ENCODE data around the gene ABLIM2. TPM values are rescaled to one million over a fixed set of nuclear protein-coding genes. Genes with fewer than 3 reads are reported as not detected.

The ABLIM2 gene
- total and polyA plus RNA-seq, 7 experiments from 2014 or later = 0.22 to 5.8 (median 3.1) TPM

- Mint-ChIP-seq H3K4me1 (peaks cover 0 to 5% (median 0%) of the 10 kb centered on the region in 7 donors), H3K9me3 (no peaks in the 10 kb centered on the region), H3K4me3 (no peak overlapping the region), H3K27me3 (peaks cover 0 to 18% (median 0%) of the 10 kb centered on the region in 5 donors), H3K36me3 (peaks cover 0 to 3% (median 0%) of the 10 kb centered on the region in 5 donors), H3K27ac (no peak overlapping the region)
- POLR2A ChIA-PET = no interaction called here
- Histone ChIP-seq H3K4me3 (ENCODE audit: low read length) (no peak overlapping the region), H3K27ac (ENCODE audit: low read depth, low read length) (no peak overlapping the region), H3K27me3 (ENCODE audit: control insufficient read depth in 2 of 2, insufficient read depth in 2 of 2, low read length in 2 of 2) (no peaks in the 10 kb centered on the region), H3K4me1 (ENCODE audit: control insufficient read depth in 2 of 2, insufficient read depth in 2 of 2, low read length in 2 of 2) (no peaks in the 10 kb centered on the region), H3K9me3 (ENCODE audit: control insufficient read depth in 2 of 3, low read length in 3 of 3) (no peaks in the 10 kb centered on the region), H3K36me3 (ENCODE audit: control insufficient read depth in 2 of 3, insufficient read depth in 3 of 3, low read length in 3 of 3) (no peaks in the 10 kb centered on the region)
- CTCF ChIA-PET = no interaction called here
- no peak for DNase-seq
- intact Hi-C loops (cut with micrococcal nuclease) = no loop called here
- ATAC-seq = no peak
These were observed 143.1 kb downstream of the ABLIM2 start for GRCh38 chr4:8015512-8015911.

GRCh38 chr4:8013976-8014726 lies 144.5 kb downstream of the ABLIM2 start:
- ChIA-PET CTCF (interaction anchor here (1.3 kb wide), 1 partner anchor 253 kb away, joined by 3 read pairs; no protein-coding TSS in a partner anchor), POLR2A (no interaction called here)
- Histone ChIP-seq H3K27ac (ENCODE audit: low read depth, low read length) (no peak overlapping the region), H3K9me3 (ENCODE audit: control insufficient read depth in 2 of 3, low read length in 3 of 3) (no peaks in the 10 kb centered on the region), H3K4me1 (ENCODE audit: control insufficient read depth in 2 of 2, insufficient read depth in 2 of 2, low read length in 2 of 2) (no peaks in the 10 kb centered on the region), H3K36me3 (ENCODE audit: control insufficient read depth in 2 of 3, insufficient read depth in 3 of 3, low read length in 3 of 3) (no peaks in the 10 kb centered on the region), H3K4me3 (ENCODE audit: low read length) (no peak overlapping the region), H3K27me3 (ENCODE audit: control insufficient read depth in 2 of 2, insufficient read depth in 2 of 2, low read length in 2 of 2) (no peaks in the 10 kb centered on the region)
- peaks cover 0 to under 1% (median 0%) of the 10 kb centered on the region in 7 donors for H3K4me1 Mint-ChIP-seq
- H3K9me3 Mint-ChIP-seq = no peaks in the 10 kb centered on the region
- no peak for ATAC-seq
- no peak for DNase-seq
- intact Hi-C loops (cut with micrococcal nuclease) = no loop called here
- H3K36me3 Mint-ChIP-seq = peaks cover 0 to 3% (median 0%) of the 10 kb centered on the region in 5 donors
- peaks cover 0 to 12% (median 0%) of the 10 kb centered on the region in 5 donors for H3K27me3 Mint-ChIP-seq
- H3K27ac Mint-ChIP-seq = peak overlapping the region in 1 of 9 donors; percentile 42
- H3K4me3 Mint-ChIP-seq = no peak overlapping the region

DNA sequence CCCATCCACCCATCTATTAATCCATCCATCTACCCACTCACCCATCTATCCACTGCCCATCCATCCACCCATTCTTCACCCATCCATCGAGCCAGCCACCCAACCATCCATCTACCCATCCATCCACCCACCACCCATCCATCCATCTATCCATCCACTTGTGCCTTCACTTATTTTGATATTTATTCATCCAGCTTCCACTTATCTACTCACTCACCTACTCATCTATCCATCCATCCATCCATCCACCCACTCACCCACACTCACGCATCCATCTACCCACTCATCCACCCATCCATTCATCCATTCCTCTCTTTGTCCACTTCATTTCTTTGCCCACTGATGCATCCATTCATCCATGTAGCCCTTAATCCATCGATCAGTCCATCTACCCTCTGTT lies 146.1 kb downstream of the ABLIM2 start:
- Mint-ChIP-seq H3K4me1 (no peaks in the 10 kb centered on the region), H3K27ac (peak overlapping the region in 1 of 9 donors; percentile 2), H3K9me3 (no peaks in the 10 kb centered on the region), H3K36me3 (no peaks in the 10 kb centered on the region), H3K27me3 (peaks cover 0 to 10% (median 0%) of the 10 kb centered on the region in 5 donors), H3K4me3 (no peak overlapping the region)
- CTCF ChIA-PET = no interaction called here
- ATAC-seq (no peak), DNase-seq (no peak)
- Histone ChIP-seq H3K9me3 (ENCODE audit: control insufficient read depth in 2 of 3, low read length in 3 of 3) (no peaks in the 10 kb centered on the region), H3K27ac (ENCODE audit: low read depth, low read length) (no peak overlapping the region), H3K36me3 (ENCODE audit: control insufficient read depth in 2 of 3, insufficient read depth in 3 of 3, low read length in 3 of 3) (no peaks in the 10 kb centered on the region), H3K4me1 (ENCODE audit: control insufficient read depth in 2 of 2, insufficient read depth in 2 of 2, low read length in 2 of 2) (no peaks in the 10 kb centered on the region), H3K4me3 (ENCODE audit: low read length) (no peak overlapping the region), H3K27me3 (ENCODE audit: control insufficient read depth in 2 of 2, insufficient read depth in 2 of 2, low read length in 2 of 2) (no peaks in the 10 kb centered on the region)
- POLR2A ChIA-PET = no interaction called here
- intact Hi-C loops (cut with micrococcal nuclease) = no loop called here

DNA sequence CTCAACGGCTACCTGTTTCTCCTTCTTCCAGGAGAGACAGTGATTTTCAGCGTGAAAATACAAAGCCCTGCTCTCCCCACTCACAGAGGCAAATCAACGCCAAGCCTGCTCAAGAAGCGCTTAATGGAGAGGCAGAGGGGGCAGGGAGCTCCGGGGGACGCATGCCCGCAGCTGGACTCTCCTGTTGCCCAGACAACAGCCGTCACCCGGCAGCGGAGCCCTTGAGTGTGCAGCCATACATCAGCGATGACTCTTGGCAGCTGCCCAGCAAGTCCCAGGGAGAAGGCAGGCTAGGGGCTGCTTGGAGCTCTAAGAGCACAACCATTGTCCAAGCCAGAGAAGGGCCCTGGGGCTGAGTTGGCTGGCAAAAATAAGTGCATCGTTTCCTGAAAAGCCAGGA lies 148.0 kb downstream of the ABLIM2 start:
- no peak overlapping the region for H3K27ac Mint-ChIP-seq
- DNase-seq = no peak
- Histone ChIP-seq H3K36me3 (ENCODE audit: control insufficient read depth in 2 of 3, insufficient read depth in 3 of 3, low read length in 3 of 3) (no peaks in the 10 kb centered on the region), H3K4me3 (ENCODE audit: low read length) (no peak overlapping the region), H3K9me3 (ENCODE audit: control insufficient read depth in 2 of 3, low read length in 3 of 3) (no peaks in the 10 kb centered on the region), H3K27me3 (ENCODE audit: control insufficient read depth in 2 of 2, insufficient read depth in 2 of 2, low read length in 2 of 2) (no peaks in the 10 kb centered on the region), H3K4me1 (ENCODE audit: control insufficient read depth in 2 of 2, insufficient read depth in 2 of 2, low read length in 2 of 2) (no peaks in the 10 kb centered on the region), H3K27ac (ENCODE audit: low read depth, low read length) (no peak overlapping the region)
- ChIA-PET CTCF (no interaction called here), POLR2A (no interaction called here)
- H3K9me3 Mint-ChIP-seq = no peaks in the 10 kb centered on the region
- intact Hi-C loops (cut with micrococcal nuclease) = no loop called here
- no peaks in the 10 kb centered on the region for H3K4me1 Mint-ChIP-seq
- ATAC-seq = no peak
- H3K36me3 Mint-ChIP-seq = peaks cover 0 to 4% (median 0%) of the 10 kb centered on the region in 5 donors
- H3K4me3 Mint-ChIP-seq = no peak overlapping the region
- peaks cover 0 to 2% (median 0%) of the 10 kb centered on the region in 5 donors for H3K27me3 Mint-ChIP-seq

- no peaks in the 10 kb centered on the region for H3K9me3 Mint-ChIP-seq
- POLR2A ChIA-PET = no interaction called here
- intact Hi-C loops (cut with micrococcal nuclease) = no loop called here
- CTCF ChIA-PET = no interaction called here
- Histone ChIP-seq H3K4me1 (ENCODE audit: control insufficient read depth in 2 of 2, insufficient read depth in 2 of 2, low read length in 2 of 2) (no peaks in the 10 kb centered on the region), H3K4me3 (ENCODE audit: low read length) (no peak overlapping the region), H3K27ac (ENCODE audit: low read depth, low read length) (no peak overlapping the region), H3K27me3 (ENCODE audit: control insufficient read depth in 2 of 2, insufficient read depth in 2 of 2, low read length in 2 of 2) (no peaks in the 10 kb centered on the region), H3K36me3 (ENCODE audit: control insufficient read depth in 2 of 3, insufficient read depth in 3 of 3, low read length in 3 of 3) (no peaks in the 10 kb centered on the region), H3K9me3 (ENCODE audit: control insufficient read depth in 2 of 3, low read length in 3 of 3) (no peaks in the 10 kb centered on the region)
- H3K4me1 Mint-ChIP-seq = no peaks in the 10 kb centered on the region
- ATAC-seq (no peak), DNase-seq (no peak)
- H3K27me3 Mint-ChIP-seq = peaks cover 0 to 2% (median 0%) of the 10 kb centered on the region in 5 donors
- H3K27ac Mint-ChIP-seq = no peak overlapping the region
- H3K4me3 Mint-ChIP-seq = no peak overlapping the region
- H3K36me3 Mint-ChIP-seq = peaks cover 0 to 10% (median 4%) of the 10 kb centered on the region in 5 donors
These were observed 148.7 kb downstream of the ABLIM2 start for GRCh38 chr4:8009710-8010511.

DNA sequence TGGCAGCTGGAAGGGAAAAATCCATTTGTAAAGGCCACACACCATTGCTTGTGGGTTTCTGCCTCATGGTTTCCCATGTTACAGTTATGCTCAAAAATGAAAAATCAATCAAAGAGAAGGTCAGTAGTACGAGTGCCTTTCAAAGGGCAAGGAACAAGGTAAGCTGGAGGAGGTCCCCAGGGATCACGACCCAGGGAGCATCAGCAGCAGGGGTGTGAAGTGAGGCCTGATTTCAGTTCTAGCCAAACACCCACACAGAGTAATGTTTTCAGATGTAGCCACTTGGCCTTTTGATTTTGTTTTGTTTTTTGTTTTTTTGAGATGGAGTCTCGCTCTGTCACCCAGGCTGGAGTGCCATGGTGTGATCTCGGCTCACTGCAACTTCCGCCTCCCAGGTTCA lies 149.5 kb downstream of the ABLIM2 start:
- Mint-ChIP-seq H3K4me1 (no peaks in the 10 kb centered on the region), H3K27me3 (peaks cover 0 to 2% (median 0%) of the 10 kb centered on the region in 5 donors), H3K9me3 (no peaks in the 10 kb centered on the region), H3K27ac (no peak overlapping the region), H3K36me3 (peaks cover 0 to 10% (median 8%) of the 10 kb centered on the region in 5 donors), H3K4me3 (no peak overlapping the region)
- H3K27me3 ChIP-seq (ENCODE audit: control insufficient read depth in 2 of 2, insufficient read depth in 2 of 2, low read length in 2 of 2) = no peaks in the 10 kb centered on the region
- ATAC-seq (no peak), DNase-seq (no peak)
- intact Hi-C loops (cut with micrococcal nuclease) = no loop called here
- CTCF ChIA-PET = no interaction called here
- H3K9me3 ChIP-seq (ENCODE audit: control insufficient read depth in 2 of 3, low read length in 3 of 3) = no peaks in the 10 kb centered on the region
- H3K4me1 ChIP-seq (ENCODE audit: control insufficient read depth in 2 of 2, insufficient read depth in 2 of 2, low read length in 2 of 2) = no peaks in the 10 kb centered on the region
- H3K27ac ChIP-seq (ENCODE audit: low read depth, low read length) = no peak overlapping the region
- H3K36me3 ChIP-seq (ENCODE audit: control insufficient read depth in 2 of 3, insufficient read depth in 3 of 3, low read length in 3 of 3) = no peaks in the 10 kb centered on the region
- H3K4me3 ChIP-seq (ENCODE audit: low read length) = no peak overlapping the region
- POLR2A ChIA-PET = no interaction called here
